Panc1 (cell line): Measurements from ENCODE around the gene POLR3GL. TPM values are rescaled to one million over a fixed set of nuclear protein-coding genes. Genes with fewer than 3 reads are reported as not detected.

ENCODE experiments used
- ATAC-seq: fragments of 200-7000 bp; cut with Tn5 transposase; 2 replicates; pipeline ENCODE4 v1.9.1; 2020; ENCODE audit warnings: mild to moderate bottlenecking, moderate library complexity
- BruUV-seq: library from RNA; stranded (reverse); fragments of 400-500 nt; replicated peaks from 2 replicates; lab custom pipeline; 2021; lab: Mats Ljungman, UMichigan
- CTCF ChIA-PET: fragments of 300-600 bp; sonication (Branson Sonifier 250); formaldehyde crosslinking; loops from one replicate; lab custom pipeline; 2022; ENCODE audit warnings: antibody characterized with exemption; lab: Charles Lee
- POLR2A ChIA-PET: fragments of 300-600 bp; sonication (Branson Sonifier 250); formaldehyde crosslinking; loops from one replicate; lab custom pipeline; 2022; ENCODE audit warnings: antibody characterized with exemption; lab: Charles Lee
- DNase-seq: peaks from one replicate; pipeline ENCODE4 v3.0.0-alpha.2; 2010; ENCODE audit warnings: low read depth, low spot score
- H3K27ac ChIP-seq: 2 replicates; pipeline ENCODE4 v1.5.1; 2011; ENCODE audit warnings: mild to moderate bottlenecking, low read length, inconsistent platforms
- H3K27me3 ChIP-seq: fragments of 200-500 bp; sonication (Bioruptor generic); 2 replicates; pipeline ENCODE4 v1.6.0; 2014; ENCODE audit warnings: low read length, inconsistent platforms; ENCODE audit not compliant: control insufficient read depth, insufficient read depth
- H3K36me3 ChIP-seq: fragments of 200-500 bp; sonication (Bioruptor generic); 2 replicates; pipeline ENCODE4 v1.5.1; 2014; ENCODE audit warnings: inconsistent platforms, mild to moderate bottlenecking, low read length, moderate library complexity; ENCODE audit not compliant: control insufficient read depth, insufficient read depth
- H3K4me1 ChIP-seq: 2 replicates; pipeline ENCODE4 v1.5.1; 2011; ENCODE audit warnings: inconsistent platforms, mild to moderate bottlenecking, low read length, moderate library complexity; ENCODE audit not compliant: control insufficient read depth, insufficient read depth
- H3K4me3 ChIP-seq, 2 experiments: 2 replicates each; pipeline ENCODE4 v1.5.1; 2011 to 2012; ENCODE audit warnings: low read depth in 2 of 2, low read length in 2 of 2, mild to moderate bottlenecking in 2 of 2, inconsistent platforms in 1 of 2, moderate library complexity in 1 of 2
- H3K9me3 ChIP-seq: fragments of 200-500 bp; sonication (Bioruptor generic); 2 replicates; pipeline ENCODE4 v1.5.1; 2014; ENCODE audit warnings: low read depth, mild to moderate bottlenecking, inconsistent platforms, low read length, moderate library complexity; ENCODE audit not compliant: control insufficient read depth, insufficient read depth
- CTCF ChIP-seq: fragments of 450-650 bp; IDR thresholded peaks from 2 replicates; pipeline ENCODE4 v1.5.1; 2017; ENCODE audit warnings: mild to moderate bottlenecking
- POLR2AphosphoS5 ChIP-seq: IDR thresholded peaks from 2 replicates; pipeline ENCODE4 v1.6.1; 2012; ENCODE audit warnings: mild to moderate bottlenecking, low read depth, low read length, moderate library complexity
- REST ChIP-seq, 2 experiments: IDR thresholded peaks; 2 replicates each; pipeline ENCODE4 v1.6.1; 2011 to 2012; ENCODE audit warnings: low read depth in 2 of 2, control low read depth in 1 of 2, low read length in 1 of 2, mild to moderate bottlenecking in 1 of 2, moderate library complexity in 1 of 2; ENCODE audit not compliant: insufficient read depth in 1 of 2
- SIN3A ChIP-seq: IDR thresholded peaks from 2 replicates; pipeline ENCODE4 v1.6.1; 2012; ENCODE audit warnings: low read depth, mild to moderate bottlenecking, low read length, moderate library complexity, borderline replicate concordance; ENCODE audit not compliant: insufficient read depth
- TCF7L2 ChIP-seq: IDR thresholded peaks from 2 replicates; pipeline ENCODE4 v1.6.1; 2011; ENCODE audit warnings: mild to moderate bottlenecking, low read depth, low read length, inconsistent platforms
- in situ Hi-C: cut with HindIII; loops from 2 replicates; pipeline ENCODE4 v1.10.0; 2016; ENCODE audit warnings: low sequenced_read_pairs, low pct_unique_long_range_greater_than_20kb
- intact Hi-C: fragments of 100-400 bp; cut with micrococcal nuclease; formaldehyde crosslinking; loops from one replicate; pipeline ENCODE4 v1.10.0; 2022; ENCODE audit not compliant: unreplicated experiment
- total RNA-seq: library from RNA; stranded (reverse); gene quantifications from one replicate; pipeline ENCODE4 v1.2.1, GENCODE V29; 2021; ENCODE audit not compliant: unreplicated experiment

POLR3GL gene
- total RNA-seq, 1 experiment from 2014 or later, result 14.9 TPM

GRCh38 chr1:145978854-145979745 is 14.6 kb downstream of the POLR3GL start:
- ChIA-PET POLR2A (interaction anchor here (0.5 to 0.6 kb wide), 3 partner anchors 18 to 110 kb away, joined by 3 to 4 read pairs (median 3); no protein-coding TSS in a partner anchor), CTCF (interaction anchor here (0.7 kb wide), 1 partner anchor 53 kb away, joined by 3 read pairs; no protein-coding TSS in a partner anchor)
- Histone ChIP-seq H3K36me3 (no peaks in the 10 kb centered on the region), H3K27ac (no peak overlapping the region), H3K27me3 (no peaks in the 10 kb centered on the region), H3K4me3 (no peak overlapping the region), H3K9me3 (no peaks in the 10 kb centered on the region), H3K4me1 (0 out of 2 replicates have a peak, but pooled peaks cover 4% of the 10 kb centered on the region)
- in situ Hi-C loops (no loop called here), intact Hi-C loops (loop anchor here (5.0 kb wide), 1 partner anchor 33 kb away; no protein-coding TSS in a partner anchor)
- BruUV-seq, result no TSS peak
- no peak for TF ChIP-seq REST (IDR thresholded peaks at IDR 0.05; ENCODE audit: insufficient read depth in 1 of 2, low read depth in 2 of 2, low read length in 1 of 2)
- TF ChIP-seq CTCF, result peak; percentile 26
- ATAC-seq (no peak), DNase-seq (no peak)

GRCh38 chr1:145979746-145980456 is 15.4 kb downstream of the POLR3GL start:
- in situ Hi-C loops, result no loop called here
- DNase-seq (no peak), ATAC-seq (no peak)
- Histone ChIP-seq H3K27me3 (no peaks in the 10 kb centered on the region), H3K9me3 (no peaks in the 10 kb centered on the region), H3K4me1 (0 out of 2 replicates have a peak, but pooled peaks cover 4% of the 10 kb centered on the region), H3K36me3 (no peaks in the 10 kb centered on the region), H3K27ac (no peak overlapping the region), H3K4me3 (no peak overlapping the region)
- intact Hi-C loops, result loop anchor here (5.0 kb wide), 1 partner anchor 32 kb away; no protein-coding TSS in a partner anchor
- TF ChIP-seq TCF7L2, result no peak
- no peak for TF ChIP-seq SIN3A
- no peak for TF ChIP-seq POLR2AphosphoS5
- TF ChIP-seq REST (IDR thresholded peaks at IDR 0.05; ENCODE audit: insufficient read depth in 1 of 2, low read depth in 2 of 2, low read length in 1 of 2), result no peak
- TF ChIP-seq CTCF, result no peak
- POLR2A ChIA-PET, result interaction anchor here (0.6 kb wide), 1 partner anchor 111 kb away, joined by 3 read pairs; no protein-coding TSS in a partner anchor
- CTCF ChIA-PET, result interaction anchor here (0.7 kb wide), 1 partner anchor 133 kb away, joined by 7 read pairs; no protein-coding TSS in a partner anchor
- BruUV-seq, result no TSS peak
